GM12878 (cell line): ENCODE measurements around the gene TNFSF4. TPM values are rescaled to one million over a fixed set of nuclear protein-coding genes. Genes with fewer than 3 reads are reported as not detected.
A peak's percentile ranks its signal among the peaks of the same experiment; 100 is the strongest.

ENCODE experiments used
- BCL11A ChIP-seq: IDR thresholded peaks from 2 replicates; pipeline ENCODE4 v1.6.1; 2011; ENCODE audit warnings: low read depth, low read length
- CEBPB ChIP-seq, 2 experiments: fragments of 150-350 bp in 1 of 2; IDR thresholded peaks; 2 replicates each; pipeline ENCODE4 v1.6.1; 2012 to 2014; ENCODE audit warnings: low read depth in 2 of 2, low read length in 2 of 2, borderline replicate concordance in 1 of 2, inconsistent platforms in 1 of 2
- EP300 ChIP-seq, 2 experiments: fragments of 150-350 bp in 1 of 2; IDR thresholded peaks; 2 replicates each; pipeline ENCODE4 v1.6.1; 2011 to 2012; ENCODE audit warnings: low read depth in 2 of 2, low read length in 2 of 2, borderline replicate concordance in 1 of 2, improper control_type of control experiment in 1 of 2, inconsistent platforms in 1 of 2; ENCODE audit not compliant: control insufficient read depth in 1 of 2
- FOXK2 ChIP-seq: fragments of 450-650 bp; IDR thresholded peaks from 2 replicates; pipeline ENCODE4 v1.6.1; 2017; ENCODE audit warnings: mild to moderate bottlenecking, moderate library complexity
- IRF4 ChIP-seq: IDR thresholded peaks from 2 replicates; pipeline ENCODE4 v1.6.1; 2011; ENCODE audit warnings: low read depth, low read length
- KLF5 ChIP-seq: fragments of 450-650 bp; IDR thresholded peaks from 2 replicates; pipeline ENCODE4 v1.6.1; 2014; ENCODE audit warnings: mild to moderate bottlenecking; ENCODE audit not compliant: partially characterized antibody
- NFXL1 ChIP-seq: fragments of 450-650 bp; IDR thresholded peaks from 2 replicates; pipeline ENCODE4 v1.6.1; 2017; ENCODE audit warnings: antibody characterized with exemption, mild to moderate bottlenecking, borderline replicate concordance
- PAX8 ChIP-seq: fragments of 450-650 bp; IDR thresholded peaks from 2 replicates; pipeline ENCODE4 v1.6.1; 2017; ENCODE audit warnings: mild to moderate bottlenecking, moderate library complexity
- POU2F2 ChIP-seq: IDR thresholded peaks from 3 replicates; pipeline ENCODE4 v1.6.1; 2011; ENCODE audit warnings: low read depth, mild to moderate bottlenecking, low read length, borderline replicate concordance
- RB1 ChIP-seq: fragments of 450-650 bp; formaldehyde crosslinking; IDR thresholded peaks from 2 replicates; pipeline ENCODE4 v1.6.1; 2017; ENCODE audit warnings: mild to moderate bottlenecking, borderline replicate concordance
- RBBP5 ChIP-seq: fragments of 200-600 bp; sonication (generic); conservative IDR thresholded peaks from 2 replicates; pipeline ENCODE4 v1.6.1; 2016
- RCOR1 ChIP-seq: conservative IDR thresholded peaks from 2 replicates; pipeline ENCODE4 v1.6.1; 2012; ENCODE audit warnings: low read depth, low read length, improper control_type of control experiment
- SPI1 ChIP-seq: IDR thresholded peaks from 2 replicates; pipeline ENCODE4 v1.6.1; 2011; ENCODE audit warnings: low read depth, mild to moderate bottlenecking, low read length, moderate library complexity, borderline replicate concordance; ENCODE audit not compliant: insufficient read depth
- SREBF1 ChIP-seq: IDR thresholded peaks from 2 replicates; pipeline ENCODE4 v1.6.1; 2012; ENCODE audit warnings: mild to moderate bottlenecking, low read length
- TCF12 ChIP-seq: IDR thresholded peaks from 2 replicates; pipeline ENCODE4 v1.6.1; 2011; ENCODE audit warnings: low read depth, mild to moderate bottlenecking, low read length
- TCF7 ChIP-seq: IDR thresholded peaks from 2 replicates; pipeline ENCODE4 v1.6.1; 2014; ENCODE audit warnings: antibody characterized with exemption, borderline replicate concordance
- ZNF274 ChIP-seq: IDR thresholded peaks from one replicate; pipeline ENCODE4 v1.8.0; 2011; ENCODE audit not compliant: insufficient read length, insufficient read depth
- polyA plus RNA-seq, 11 experiments: library from polyadenylated mRNA; depleted of rRNA in 4 of 11; unstranded in 6 of 11; stranded (reverse) in 5 of 11; fragments of >200 nt; fragmentation: Nextera tagmentation in 4 of 11; fragmentation: Illumina TruSeq in 1 of 11; extraction: Ambion mirVana in 4 of 11; extraction: Trizol in 1 of 11; gene quantifications; 1 replicate in 1 of 11; 2 replicates in 10 of 11; pipeline versions ENCODE4 v1.2.1 to v1.2.3, GENCODE V29; 2011 to 2016; ENCODE audit warnings: inconsistent platforms in 2 of 11, missing spikeins in 2 of 11, low read depth in 1 of 11
- total RNA-seq, 4 experiments: library from RNA; depleted of rRNA in 3 of 4; stranded (reverse); fragments of >200 nt in 3 of 4; fragmentation: Illumina TruSeq in 1 of 4; extraction: Trizol in 1 of 4; gene quantifications; 2 replicates each; pipeline versions ENCODE4 v1.2.1 to v1.2.3, GENCODE V29; 2013 to 2021
- TF ChIP-seq, protein P1 (sequence below): IDR thresholded peaks from 2 replicates; pipeline ENCODE4 v1.6.1; 2012; ENCODE audit warnings: improper control_type of control experiment, low read depth, low read length; ENCODE audit not compliant: insufficient replicate concordance
- TF ChIP-seq, protein P2 (sequence below), 3 experiments: IDR thresholded peaks in 2 of 3; conservative IDR thresholded peaks in 1 of 3; 2 replicates each; pipeline ENCODE4 v1.5.1; 2011; ENCODE audit warnings: low read depth in 3 of 3, low read length in 3 of 3, mild to moderate bottlenecking in 3 of 3, control low read depth in 2 of 3, moderate library complexity in 2 of 3, inconsistent platforms in 1 of 3, mixed read lengths in 1 of 3; ENCODE audit not compliant: control insufficient read depth in 2 of 3, insufficient read depth in 1 of 3; ENCODE audit errors: extremely low read depth in 1 of 3
- TF ChIP-seq, protein P3 (sequence below): fragments of 450-650 bp; IDR thresholded peaks from 2 replicates; pipeline ENCODE4 v1.6.1; 2017; ENCODE audit warnings: low read depth, mild to moderate bottlenecking, moderate library complexity

The TNFSF4 gene
- total and polyA plus RNA-seq, 10 of the 15 experiments (the other 5 are each of a cell fraction or from before 2014, with no cell fraction given): 8.1 to 31.0 (median 12.9) TPM

DNA sequence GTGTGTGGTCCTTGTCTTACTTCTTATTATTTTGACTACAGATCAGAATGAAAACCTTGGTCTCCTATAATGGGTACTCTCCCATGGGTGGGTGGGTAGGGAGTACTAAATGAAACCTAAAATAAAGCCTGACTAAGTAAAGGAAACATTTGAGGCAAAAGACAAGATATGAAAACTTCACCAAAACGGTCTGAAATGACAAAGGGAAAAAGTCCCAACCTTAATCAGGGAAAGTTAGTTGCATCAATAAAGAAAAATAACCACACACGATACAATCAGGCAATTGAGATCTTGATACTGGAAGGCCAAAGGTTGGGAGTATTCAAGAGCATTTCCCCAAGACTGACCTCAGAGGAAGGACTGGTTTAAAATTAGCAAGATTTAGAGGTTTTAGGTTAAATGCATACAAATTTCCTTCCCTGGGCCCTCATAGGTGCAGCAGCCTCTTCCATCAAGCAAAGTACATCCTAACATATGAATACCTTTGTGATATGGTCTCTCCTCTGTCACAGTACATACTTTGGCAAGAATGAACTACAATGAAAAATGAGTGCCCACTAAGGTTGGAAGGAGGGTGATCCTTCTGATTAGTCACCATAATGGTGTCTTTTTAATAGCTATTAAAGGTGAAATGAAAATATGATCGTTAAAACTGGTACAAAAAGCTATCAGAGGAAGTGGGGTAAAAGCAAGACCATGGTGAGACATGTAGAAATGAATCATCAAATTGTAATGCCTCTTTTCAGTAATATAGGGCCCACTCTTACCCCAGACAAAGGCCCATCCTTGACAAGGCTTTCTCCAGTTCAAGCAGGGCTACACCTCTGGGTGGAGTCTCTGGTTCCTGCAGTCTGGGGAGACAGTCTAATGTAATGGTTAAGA, 15.3 kb upstream of the TNFSF4 start (continued):
- TF ChIP-seq, protein P1, sequence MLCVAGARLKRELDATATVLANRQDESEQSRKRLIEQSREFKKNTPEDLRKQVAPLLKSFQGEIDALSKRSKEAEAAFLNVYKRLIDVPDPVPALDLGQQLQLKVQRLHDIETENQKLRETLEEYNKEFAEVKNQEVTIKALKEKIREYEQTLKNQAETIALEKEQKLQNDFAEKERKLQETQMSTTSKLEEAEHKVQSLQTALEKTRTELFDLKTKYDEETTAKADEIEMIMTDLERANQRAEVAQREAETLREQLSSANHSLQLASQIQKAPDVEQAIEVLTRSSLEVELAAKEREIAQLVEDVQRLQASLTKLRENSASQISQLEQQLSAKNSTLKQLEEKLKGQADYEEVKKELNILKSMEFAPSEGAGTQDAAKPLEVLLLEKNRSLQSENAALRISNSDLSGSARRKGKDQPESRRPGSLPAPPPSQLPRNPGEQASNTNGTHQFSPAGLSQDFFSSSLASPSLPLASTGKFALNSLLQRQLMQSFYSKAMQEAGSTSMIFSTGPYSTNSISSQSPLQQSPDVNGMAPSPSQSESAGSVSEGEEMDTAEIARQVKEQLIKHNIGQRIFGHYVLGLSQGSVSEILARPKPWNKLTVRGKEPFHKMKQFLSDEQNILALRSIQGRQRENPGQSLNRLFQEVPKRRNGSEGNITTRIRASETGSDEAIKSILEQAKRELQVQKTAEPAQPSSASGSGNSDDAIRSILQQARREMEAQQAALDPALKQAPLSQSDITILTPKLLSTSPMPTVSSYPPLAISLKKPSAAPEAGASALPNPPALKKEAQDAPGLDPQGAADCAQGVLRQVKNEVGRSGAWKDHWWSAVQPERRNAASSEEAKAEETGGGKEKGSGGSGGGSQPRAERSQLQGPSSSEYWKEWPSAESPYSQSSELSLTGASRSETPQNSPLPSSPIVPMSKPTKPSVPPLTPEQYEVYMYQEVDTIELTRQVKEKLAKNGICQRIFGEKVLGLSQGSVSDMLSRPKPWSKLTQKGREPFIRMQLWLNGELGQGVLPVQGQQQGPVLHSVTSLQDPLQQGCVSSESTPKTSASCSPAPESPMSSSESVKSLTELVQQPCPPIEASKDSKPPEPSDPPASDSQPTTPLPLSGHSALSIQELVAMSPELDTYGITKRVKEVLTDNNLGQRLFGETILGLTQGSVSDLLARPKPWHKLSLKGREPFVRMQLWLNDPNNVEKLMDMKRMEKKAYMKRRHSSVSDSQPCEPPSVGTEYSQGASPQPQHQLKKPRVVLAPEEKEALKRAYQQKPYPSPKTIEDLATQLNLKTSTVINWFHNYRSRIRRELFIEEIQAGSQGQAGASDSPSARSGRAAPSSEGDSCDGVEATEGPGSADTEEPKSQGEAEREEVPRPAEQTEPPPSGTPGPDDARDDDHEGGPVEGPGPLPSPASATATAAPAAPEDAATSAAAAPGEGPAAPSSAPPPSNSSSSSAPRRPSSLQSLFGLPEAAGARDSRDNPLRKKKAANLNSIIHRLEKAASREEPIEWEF: no peak
- no peak for TF ChIP-seq POU2F2
- TF ChIP-seq ZNF274: no peak
- TF ChIP-seq PAX8: no peak
- no peak for TF ChIP-seq TCF7
- peak; percentile 35 to 39; a peak in 1 of 4 replicates for TF ChIP-seq EP300 (IDR thresholded peaks at IDR 0.05; ENCODE audit: borderline replicate concordance in 1 of 2, control insufficient read depth in 1 of 2, low read depth in 2 of 2, low read length in 2 of 2)
- TF ChIP-seq, protein P2, sequence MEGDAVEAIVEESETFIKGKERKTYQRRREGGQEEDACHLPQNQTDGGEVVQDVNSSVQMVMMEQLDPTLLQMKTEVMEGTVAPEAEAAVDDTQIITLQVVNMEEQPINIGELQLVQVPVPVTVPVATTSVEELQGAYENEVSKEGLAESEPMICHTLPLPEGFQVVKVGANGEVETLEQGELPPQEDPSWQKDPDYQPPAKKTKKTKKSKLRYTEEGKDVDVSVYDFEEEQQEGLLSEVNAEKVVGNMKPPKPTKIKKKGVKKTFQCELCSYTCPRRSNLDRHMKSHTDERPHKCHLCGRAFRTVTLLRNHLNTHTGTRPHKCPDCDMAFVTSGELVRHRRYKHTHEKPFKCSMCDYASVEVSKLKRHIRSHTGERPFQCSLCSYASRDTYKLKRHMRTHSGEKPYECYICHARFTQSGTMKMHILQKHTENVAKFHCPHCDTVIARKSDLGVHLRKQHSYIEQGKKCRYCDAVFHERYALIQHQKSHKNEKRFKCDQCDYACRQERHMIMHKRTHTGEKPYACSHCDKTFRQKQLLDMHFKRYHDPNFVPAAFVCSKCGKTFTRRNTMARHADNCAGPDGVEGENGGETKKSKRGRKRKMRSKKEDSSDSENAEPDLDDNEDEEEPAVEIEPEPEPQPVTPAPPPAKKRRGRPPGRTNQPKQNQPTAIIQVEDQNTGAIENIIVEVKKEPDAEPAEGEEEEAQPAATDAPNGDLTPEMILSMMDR (IDR thresholded peaks at IDR 0.05 in 2 of 3, conservative IDR thresholded peaks at IDR 0.05 in 1 of 3; ENCODE audit: control insufficient read depth in 2 of 3, extremely low read depth in 1 of 3, insufficient read depth in 1 of 3, low read depth in 3 of 3, low read length in 3 of 3): no peak
- TF ChIP-seq, protein P3, sequence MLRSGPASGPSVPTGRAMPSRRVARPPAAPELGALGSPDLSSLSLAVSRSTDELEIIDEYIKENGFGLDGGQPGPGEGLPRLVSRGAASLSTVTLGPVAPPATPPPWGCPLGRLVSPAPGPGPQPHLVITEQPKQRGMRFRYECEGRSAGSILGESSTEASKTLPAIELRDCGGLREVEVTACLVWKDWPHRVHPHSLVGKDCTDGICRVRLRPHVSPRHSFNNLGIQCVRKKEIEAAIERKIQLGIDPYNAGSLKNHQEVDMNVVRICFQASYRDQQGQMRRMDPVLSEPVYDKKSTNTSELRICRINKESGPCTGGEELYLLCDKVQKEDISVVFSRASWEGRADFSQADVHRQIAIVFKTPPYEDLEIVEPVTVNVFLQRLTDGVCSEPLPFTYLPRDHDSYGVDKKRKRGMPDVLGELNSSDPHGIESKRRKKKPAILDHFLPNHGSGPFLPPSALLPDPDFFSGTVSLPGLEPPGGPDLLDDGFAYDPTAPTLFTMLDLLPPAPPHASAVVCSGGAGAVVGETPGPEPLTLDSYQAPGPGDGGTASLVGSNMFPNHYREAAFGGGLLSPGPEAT: peak; percentile 28; the same call in 1 of the 2 replicates
- no peak for TF ChIP-seq RCOR1
- TF ChIP-seq NFXL1: no peak
- peak; percentile 64 for TF ChIP-seq SPI1
- no peak for TF ChIP-seq RB1
- no peak for TF ChIP-seq KLF5
- no peak for TF ChIP-seq RBBP5
- TF ChIP-seq CEBPB (IDR thresholded peaks at IDR 0.05; ENCODE audit: borderline replicate concordance in 1 of 2, low read depth in 2 of 2, low read length in 2 of 2): no peak
- peak; percentile 78 for TF ChIP-seq BCL11A
- no peak for TF ChIP-seq SREBF1
- TF ChIP-seq TCF12: no peak
- no peak for TF ChIP-seq FOXK2
- no peak for TF ChIP-seq IRF4
